Measurements from ENCODE around the gene LCE6A.

- TF ChIP-seq CTCF (IDR thresholded peaks at IDR 0.05) (no peak), EZH2 (IDR thresholded peaks at IDR 0.05) (no peak)
Observed at GRCh38 chr1:152823294-152823693, 19.4 kb upstream of the LCE6A start.
